H9 (cell line): ENCODE results near the gene ARPC2. TPM values are rescaled to one million over a fixed set of nuclear protein-coding genes. Genes with fewer than 3 reads are reported as not detected.

ENCODE experiments used
- DNase-seq: peaks from one replicate; pipeline ENCODE4 v3.0.0-alpha.2; 2017
- H2AFZ ChIP-seq: one replicate; pipeline ENCODE4 v1.6.1; 2013; ENCODE audit warnings: mild to moderate bottlenecking, low read length, control low read depth, moderate library complexity
- H2AK5ac ChIP-seq: 2 replicates; pipeline ENCODE4 v1.6.1; 2013; ENCODE audit warnings: low read length, control low read depth, mixed read lengths; ENCODE audit not compliant: insufficient read length
- H2BK120ac ChIP-seq: one replicate; pipeline ENCODE4 v1.6.1; 2013; ENCODE audit warnings: low read depth, mild to moderate bottlenecking, low read length, control low read depth, inconsistent platforms; ENCODE audit not compliant: poor library complexity, severe bottlenecking
- H2BK12ac ChIP-seq: 2 replicates; pipeline ENCODE4 v1.6.1; 2013; ENCODE audit warnings: low read length, control low read depth, mixed read lengths, low read depth; ENCODE audit not compliant: insufficient read length
- H2BK15ac ChIP-seq: 2 replicates; pipeline ENCODE4 v1.6.1; 2013; ENCODE audit warnings: low read depth, low read length, control low read depth
- H2BK20ac ChIP-seq: one replicate; pipeline ENCODE4 v1.6.1; 2013; ENCODE audit warnings: low read depth, mild to moderate bottlenecking, low read length, control low read depth, inconsistent platforms; ENCODE audit not compliant: poor library complexity, severe bottlenecking
- H2BK5ac ChIP-seq: 2 replicates; pipeline ENCODE4 v1.6.1; 2013; ENCODE audit warnings: low read length, control low read depth, mixed read lengths; ENCODE audit not compliant: insufficient read length
- H3K14ac ChIP-seq: 2 replicates; pipeline ENCODE4 v1.6.1; 2013; ENCODE audit warnings: low read length, control low read depth; ENCODE audit not compliant: insufficient read depth
- H3K18ac ChIP-seq: 2 replicates; pipeline ENCODE4 v1.6.1; 2013; ENCODE audit warnings: low read depth, mild to moderate bottlenecking, mixed read lengths, low read length, control low read depth; ENCODE audit not compliant: insufficient read length
- H3K23ac ChIP-seq: 2 replicates; pipeline ENCODE4 v1.6.1; 2013; ENCODE audit warnings: low read length, control low read depth, mixed read lengths, low read depth; ENCODE audit not compliant: insufficient read length
- H3K23me2 ChIP-seq: 2 replicates; pipeline ENCODE4 v1.6.1; 2013; ENCODE audit warnings: low read depth, mild to moderate bottlenecking, mixed read lengths, low read length, control low read depth; ENCODE audit not compliant: insufficient read length, poor library complexity, severe bottlenecking
- H3K27ac ChIP-seq: 2 replicates; pipeline ENCODE4 v1.5.1; 2013; ENCODE audit warnings: low read length, control low read depth, mixed read lengths, low read depth; ENCODE audit not compliant: insufficient read length
- H3K27me3 ChIP-seq: 2 replicates; pipeline ENCODE4 v1.6.1; 2013; ENCODE audit warnings: low read length, control low read depth, inconsistent platforms; ENCODE audit not compliant: insufficient read depth
- H3K4ac ChIP-seq: 2 replicates; pipeline ENCODE4 v1.6.1; 2013; ENCODE audit warnings: low read depth, mild to moderate bottlenecking, control low read depth, inconsistent platforms, low read length, moderate library complexity
- H3K4me1 ChIP-seq: 2 replicates; pipeline ENCODE4 v1.6.1; 2013; ENCODE audit warnings: low read length, control low read depth, inconsistent platforms; ENCODE audit not compliant: insufficient read depth
- H3K4me2 ChIP-seq: 2 replicates; pipeline ENCODE4 v1.6.1; 2013; ENCODE audit warnings: low read length, control low read depth, mixed read lengths; ENCODE audit not compliant: insufficient read length, insufficient read depth
- H3K56ac ChIP-seq: 2 replicates; pipeline ENCODE4 v1.6.1; 2013; ENCODE audit warnings: low read depth, mild to moderate bottlenecking, mixed read lengths, low read length, control low read depth; ENCODE audit not compliant: insufficient read length
- H3K79me1 ChIP-seq: 2 replicates; pipeline ENCODE4 v1.6.1; 2013; ENCODE audit warnings: low read depth, mild to moderate bottlenecking, moderate library complexity, low read length, control low read depth, inconsistent platforms; ENCODE audit not compliant: insufficient read depth, poor library complexity, severe bottlenecking
- H3K79me2 ChIP-seq: 2 replicates; pipeline ENCODE4 v1.6.1; 2013; ENCODE audit warnings: low read length, control low read depth, inconsistent platforms; ENCODE audit not compliant: insufficient read depth
- H3K9ac ChIP-seq: 2 replicates; pipeline ENCODE4 v1.6.1; 2013; ENCODE audit warnings: low read length, control low read depth, mixed read lengths; ENCODE audit not compliant: insufficient read length; ENCODE audit errors: extremely low read depth
- H3K9me3 ChIP-seq: one replicate; pipeline ENCODE4 v1.6.1; 2013; ENCODE audit warnings: low read depth, low read length, inconsistent platforms; ENCODE audit not compliant: control insufficient read depth
- H3T11ph ChIP-seq: one replicate; pipeline ENCODE4 v1.6.1; 2013; ENCODE audit warnings: mild to moderate bottlenecking, low read length, control low read depth, inconsistent platforms
- H4K20me1 ChIP-seq: one replicate; pipeline ENCODE4 v1.6.1; 2013; ENCODE audit not compliant: control insufficient read depth, insufficient read length, insufficient read depth
- H4K5ac ChIP-seq: 2 replicates; pipeline ENCODE4 v1.6.1; 2013; ENCODE audit warnings: low read depth, mild to moderate bottlenecking, mixed read lengths, low read length, control low read depth; ENCODE audit not compliant: insufficient read length
- H4K8ac ChIP-seq: replicated peaks from 2 replicates; pipeline ENCODE4 v1.6.1; 2013; ENCODE audit warnings: low read length, control low read depth, mixed read lengths, low read depth; ENCODE audit not compliant: insufficient read length
- H4K91ac ChIP-seq: 2 replicates; pipeline ENCODE4 v1.6.1; 2013; ENCODE audit warnings: low read depth, mild to moderate bottlenecking, moderate library complexity, mixed read lengths, low read length, control low read depth; ENCODE audit not compliant: insufficient read length
- H3K27ac Mint-ChIP-seq, 3 experiments: 2 replicates in 2 of 3; 3 replicates in 1 of 3; pipeline ENCODE4 v1.8.0; 2020 to 2021; ENCODE audit warnings: mixed read lengths in 3 of 3, mild to moderate bottlenecking in 1 of 3, moderate library complexity in 1 of 3
- H3K27me3 Mint-ChIP-seq: 2 replicates; pipeline ENCODE4 v1.8.0; 2021; ENCODE audit warnings: low read depth, mild to moderate bottlenecking, moderate library complexity, mixed read lengths
- H3K36me3 Mint-ChIP-seq, 3 experiments: 2 replicates in 2 of 3; 3 replicates in 1 of 3; pipeline ENCODE4 v1.8.0; 2020 to 2021; ENCODE audit warnings: low read depth in 3 of 3, mixed read lengths in 3 of 3; ENCODE audit not compliant: insufficient read depth in 1 of 3
- H3K4me1 Mint-ChIP-seq, 2 experiments: 2 replicates each; pipeline ENCODE4 v1.8.0; 2020; ENCODE audit warnings: mixed read lengths in 2 of 2
- H3K4me3 Mint-ChIP-seq, 2 experiments: 2 replicates in 1 of 2; 3 replicates in 1 of 2; pipeline ENCODE4 v1.8.0; 2020 to 2021; ENCODE audit warnings: mild to moderate bottlenecking in 2 of 2, mixed read lengths in 2 of 2, moderate library complexity in 1 of 2
- H3K9me3 Mint-ChIP-seq, 2 experiments: 2 replicates in 1 of 2; 3 replicates in 1 of 2; pipeline ENCODE4 v1.8.0; 2020; ENCODE audit warnings: mild to moderate bottlenecking in 2 of 2, mixed read lengths in 2 of 2, moderate library complexity in 1 of 2
- CTCF ChIP-seq: fragments of 200-600 bp; sonication (generic); conservative IDR thresholded peaks from 3 replicates; pipeline ENCODE4 v1.8.0; 2021; ENCODE audit warnings: antibody characterized with exemption, mild to moderate bottlenecking
- WGBS: extraction: QIAGEN DNeasy Blood & Tissue Kit; methylation state at CpG from one replicate; pipeline ENCODE4 v1.1.7; 2013; ENCODE audit warnings: missing lambda C conversion rate, low lambda C conversion rate, mixed read lengths; ENCODE audit not compliant: insufficient read length; ENCODE audit errors: extremely low coverage; 5-methylcytosine and 5-hydroxymethylcytosine counted together
- total RNA-seq: library from RNA; stranded (reverse); gene quantifications from 2 replicates; pipeline ENCODE4 v1.2.1, GENCODE V29; 2021

The ARPC2 gene
- total RNA-seq, 1 experiment from 2014 or later = 197 TPM

- H2BK12ac ChIP-seq = no peak overlapping the region
- no peak overlapping the region for H3K18ac ChIP-seq
- no peaks in the 10 kb centered on the region for H3K79me1 ChIP-seq
- H2BK120ac ChIP-seq = no peak overlapping the region
- no peak overlapping the region for H3K14ac ChIP-seq
- Mint-ChIP-seq H3K4me3 (no peak overlapping the region), H3K27ac (no peak overlapping the region), H3K9me3 (no peaks in the 10 kb centered on the region), H3K4me1 (peaks cover 34 to 41% of the 10 kb centered on the region in 2 experiments), H3K36me3 (no peaks in the 10 kb centered on the region), H3K27me3 (no peaks in the 10 kb centered on the region; the same call in 1 of the 2 replicates)
- H2AK5ac ChIP-seq = no peak overlapping the region
- H2AFZ ChIP-seq = no peak overlapping the region
- H3K56ac ChIP-seq = no peak overlapping the region
- no peak overlapping the region for H4K91ac ChIP-seq
- H2BK15ac ChIP-seq = no peak overlapping the region
- no peak overlapping the region for H3K4ac ChIP-seq
- no peak for TF ChIP-seq CTCF
- H2BK5ac ChIP-seq = no peak overlapping the region
- H3K27me3 ChIP-seq = no peaks in the 10 kb centered on the region
- H4K8ac ChIP-seq = no peak overlapping the region
- WGBS = no CpG with 5 or more reads among the region's 1 CpG
- no peaks in the 10 kb centered on the region for H3K9me3 ChIP-seq
- DNase-seq = no peak
- H3K4me1 ChIP-seq = 0 out of 2 replicates have a peak, but pooled peaks cover 2% of the 10 kb centered on the region
- H4K5ac ChIP-seq = no peak overlapping the region
- H3K4me2 ChIP-seq = no peak overlapping the region
- no peak overlapping the region for H3K27ac ChIP-seq
- no peak overlapping the region for H3T11ph ChIP-seq
- H2BK20ac ChIP-seq = no peak overlapping the region
- H3K9ac ChIP-seq = no peak overlapping the region
- H3K23me2 ChIP-seq = peaks cover 7% of the 10 kb centered on the region
- no peaks in the 10 kb centered on the region for H4K20me1 ChIP-seq
- H3K79me2 ChIP-seq = no peaks in the 10 kb centered on the region
- H3K23ac ChIP-seq = no peak overlapping the region
Measured at GRCh38 chr2:218296200-218296599, 79.2 kb downstream of the ARPC2 start.
